GM23248 (cell line): ENCODE results near the gene SCP2. TPM values are rescaled to one million over a fixed set of nuclear protein-coding genes. Genes with fewer than 3 reads are reported as not detected.
A peak's percentile ranks its signal among the peaks of the same experiment; 100 is the strongest.

Experiments used
- DNase-seq: peaks from one replicate; pipeline ENCODE4 v3.0.0-alpha.2; 2015
- H2AFZ ChIP-seq: fragments of 200-600 bp; sonication (generic); 2 replicates; pipeline ENCODE4 v1.6.1; 2016; ENCODE audit warnings: antibody characterized with exemption
- H3F3A ChIP-seq: fragments of 200-600 bp; sonication (generic); 2 replicates; pipeline ENCODE4 v1.6.1; 2016; ENCODE audit warnings: mild to moderate bottlenecking, antibody characterized with exemption, mixed run types; ENCODE audit not compliant: insufficient read depth
- H3K27ac ChIP-seq: fragments of 200-600 bp; sonication (generic); 2 replicates; pipeline ENCODE4 v1.5.1; 2016; ENCODE audit warnings: mild to moderate bottlenecking
- H3K27me3 ChIP-seq: fragments of 200-600 bp; sonication (generic); replicated peaks from 2 replicates; pipeline ENCODE4 v1.6.1; 2016; ENCODE audit warnings: mild to moderate bottlenecking; ENCODE audit not compliant: insufficient read depth
- H3K36me3 ChIP-seq: fragments of 200-600 bp; sonication (generic); 2 replicates; pipeline ENCODE4 v1.6.1; 2016; ENCODE audit warnings: low read depth, mild to moderate bottlenecking
- H3K4me1 ChIP-seq: fragments of 200-600 bp; sonication (generic); 2 replicates; pipeline ENCODE4 v1.6.1; 2016; ENCODE audit warnings: mild to moderate bottlenecking; ENCODE audit not compliant: insufficient read depth
- H3K4me2 ChIP-seq: fragments of 200-600 bp; sonication (generic); one replicate; pipeline ENCODE4 v1.6.1; 2016; ENCODE audit warnings: mild to moderate bottlenecking; ENCODE audit not compliant: unreplicated experiment
- H3K4me3 ChIP-seq: fragments of 200-600 bp; sonication (generic); 2 replicates; pipeline ENCODE4 v1.5.1; 2016; ENCODE audit warnings: mild to moderate bottlenecking
- H3K79me2 ChIP-seq: fragments of 200-600 bp; sonication (generic); 2 replicates; pipeline ENCODE4 v1.6.1; 2016; ENCODE audit warnings: mild to moderate bottlenecking; ENCODE audit not compliant: insufficient read depth
- H3K9ac ChIP-seq: fragments of 200-600 bp; sonication (generic); 2 replicates; pipeline ENCODE4 v1.6.1; 2016; ENCODE audit warnings: mild to moderate bottlenecking
- H3K9me2 ChIP-seq: fragments of 200-600 bp; sonication (generic); 2 replicates; pipeline ENCODE4 v1.6.1; 2016; ENCODE audit warnings: mixed run types, mild to moderate bottlenecking, moderate library complexity; ENCODE audit not compliant: insufficient read depth
- H3K9me3 ChIP-seq: fragments of 200-600 bp; sonication (generic); one replicate; pipeline ENCODE4 v1.6.1; 2017; ENCODE audit warnings: low read depth
- H4K20me1 ChIP-seq: fragments of 200-600 bp; sonication (generic); 2 replicates; pipeline ENCODE4 v1.6.0; 2016; ENCODE audit not compliant: insufficient read depth
- EZH2 ChIP-seq: fragments of 200-600 bp; sonication (generic); IDR thresholded peaks from 2 replicates; pipeline ENCODE4 v1.6.1; 2018; ENCODE audit warnings: antibody characterized with exemption, mild to moderate bottlenecking; ENCODE audit not compliant: insufficient read depth, poor library complexity, severe bottlenecking
- EZH2phosphoT487 ChIP-seq: fragments of 200-600 bp; sonication (generic); IDR thresholded peaks from 2 replicates; pipeline ENCODE4 v1.6.1; 2018; ENCODE audit warnings: antibody characterized with exemption, moderate library complexity, mild to moderate bottlenecking, low read depth; ENCODE audit not compliant: insufficient read depth
- WGBS, 2 experiments: methylation state at CpG; one replicate each; pipeline ENCODE4 v1.1.6; 2015 to 2017; ENCODE audit warnings: low lambda C conversion rate in 2 of 2, low coverage in 1 of 2; ENCODE audit errors: missing lambda C conversion rate in 2 of 2; 5-methylcytosine and 5-hydroxymethylcytosine counted together
- in situ Hi-C: fragments of 300-500 bp; cut with MboI; formaldehyde crosslinking; loops from 2 replicates; pipeline ENCODE4 v1.15.0; 2020
- polyA plus RNA-seq: library from polyadenylated mRNA; unstranded; fragments of >200 nt; fragmentation: Nextera tagmentation; extraction: Ambion mirVana; gene quantifications from 2 replicates; pipeline ENCODE4 v1.2.1, GENCODE V29; 2016
- total RNA-seq: library from RNA; depleted of rRNA; stranded (reverse); fragments of >200 nt; shearing (Covaris generic); gene quantifications from 2 replicates; pipeline ENCODE4 v1.2.3, GENCODE V29; 2014

SCP2 gene
- total and polyA plus RNA-seq, 2 experiments from 2014 or later = 209 to 257 TPM

- WGBS, 2 experiments = 60 to 62% methylated on average over 2 of the region's 2 CpGs
- Histone ChIP-seq H3K9ac (no peak overlapping the region), H3K4me2 (no peak overlapping the region), H3K27ac (0 out of 2 replicates have a peak overlapping the region, but pooled peaks have one; percentile 65), H3K9me3 (no peaks in the 10 kb centered on the region), H3K79me2 (peaks cover 92% of the 10 kb centered on the region), H3F3A (peaks cover 8% of the 10 kb centered on the region; the same call in 1 of the 2 replicates), H3K27me3 (no peaks in the 10 kb centered on the region), H4K20me1 (no peaks in the 10 kb centered on the region), H3K9me2 (no peaks in the 10 kb centered on the region), H3K36me3 (0 out of 2 replicates have a peak, but pooled peaks cover 11% of the 10 kb centered on the region), H3K4me1 (peaks cover 17% of the 10 kb centered on the region), H2AFZ (no peak overlapping the region), H3K4me3 (no peak overlapping the region)
- DNase-seq = no peak
- TF ChIP-seq EZH2 = no peak
- in situ Hi-C loops = no loop called here
Observed at GRCh38 chr1:53026254-53026653, 99.2 kb downstream of the SCP2 start.

GRCh38 chr1:53031732-53032131, 104.7 kb downstream of the SCP2 start:
- no peaks in the 10 kb centered on the region for H3K27me3 ChIP-seq
- no peaks in the 10 kb centered on the region for H3K4me1 ChIP-seq
- H3K79me2 ChIP-seq = peaks cover 64% of the 10 kb centered on the region
- H2AFZ ChIP-seq = no peak overlapping the region
- H3F3A ChIP-seq = no peaks in the 10 kb centered on the region
- H3K9me3 ChIP-seq = no peaks in the 10 kb centered on the region
- 46 to 64% methylated on average over 1 of the region's 1 CpG for WGBS, 2 experiments
- no peaks in the 10 kb centered on the region for H4K20me1 ChIP-seq
- peaks cover 11% of the 10 kb centered on the region; the same call in 1 of the 2 replicates for H3K36me3 ChIP-seq
- H3K4me3 ChIP-seq = no peak overlapping the region
- H3K9me2 ChIP-seq = no peaks in the 10 kb centered on the region
- H3K4me2 ChIP-seq = no peak overlapping the region
- no peak overlapping the region for H3K9ac ChIP-seq
- TF ChIP-seq EZH2 (no peak), EZH2phosphoT487 (no peak)
- no peak overlapping the region for H3K27ac ChIP-seq
- in situ Hi-C loops = no loop called here
- no peak for DNase-seq

GRCh38 chr1:53037159-53037558, 110.1 kb downstream of the SCP2 start:
- Histone ChIP-seq H2AFZ (no peak overlapping the region), H3K27ac (no peak overlapping the region), H4K20me1 (no peaks in the 10 kb centered on the region), H3F3A (peaks cover 10% of the 10 kb centered on the region), H3K36me3 (peaks cover 5% of the 10 kb centered on the region; the same call in 1 of the 2 replicates), H3K9me3 (no peaks in the 10 kb centered on the region), H3K9me2 (no peaks in the 10 kb centered on the region), H3K9ac (no peak overlapping the region), H3K4me2 (no peak overlapping the region), H3K4me1 (no peaks in the 10 kb centered on the region), H3K4me3 (no peak overlapping the region), H3K27me3 (no peaks in the 10 kb centered on the region), H3K79me2 (peaks cover 17% of the 10 kb centered on the region)
- no peak for TF ChIP-seq EZH2phosphoT487
- no peak for TF ChIP-seq EZH2
- 97 to 100% methylated on average over 4 of the region's 4 CpGs for WGBS, 2 experiments
- DNase-seq = no peak
- in situ Hi-C loops = no loop called here

GRCh38 chr1:53038566-53038965, 111.5 kb downstream of the SCP2 start:
- Histone ChIP-seq H3K9ac (no peak overlapping the region), H3K4me2 (no peak overlapping the region), H3K4me1 (peaks cover 9% of the 10 kb centered on the region), H3K79me2 (peaks cover 7% of the 10 kb centered on the region; the same call in 1 of the 2 replicates), H3K27ac (no peak overlapping the region), H3K4me3 (no peak overlapping the region), H4K20me1 (no peaks in the 10 kb centered on the region), H2AFZ (no peak overlapping the region), H3K36me3 (peaks cover 5% of the 10 kb centered on the region; the same call in 1 of the 2 replicates), H3K27me3 (no peaks in the 10 kb centered on the region), H3K9me3 (no peaks in the 10 kb centered on the region), H3K9me2 (no peaks in the 10 kb centered on the region), H3F3A (peaks cover 24% of the 10 kb centered on the region)
- DNase-seq = no peak
- in situ Hi-C loops = no loop called here
- 79 to 83% methylated on average over 3 of the region's 3 CpGs for WGBS, 2 experiments
- TF ChIP-seq EZH2phosphoT487 (no peak), EZH2 (no peak)

- peaks cover 54% of the 10 kb centered on the region for H3F3A ChIP-seq
- H3K9ac ChIP-seq = no peak overlapping the region
- peaks cover 35% of the 10 kb centered on the region for H3K4me1 ChIP-seq
- in situ Hi-C loops = no loop called here
- no peaks in the 10 kb centered on the region for H4K20me1 ChIP-seq
- H3K4me3 ChIP-seq = no peak overlapping the region
- no peaks in the 10 kb centered on the region for H3K9me3 ChIP-seq
- peaks cover 5% of the 10 kb centered on the region; the same call in 1 of the 2 replicates for H3K36me3 ChIP-seq
- H3K4me2 ChIP-seq = peak overlapping the region; percentile 36
- H3K27ac ChIP-seq = peak overlapping the region; percentile 19
- DNase-seq = peak; percentile 81
- TF ChIP-seq EZH2phosphoT487 = no peak
- TF ChIP-seq EZH2 = no peak
- H3K9me2 ChIP-seq = no peaks in the 10 kb centered on the region
- H3K79me2 ChIP-seq = peaks cover 24% of the 10 kb centered on the region
- no peak overlapping the region for H2AFZ ChIP-seq
- no peaks in the 10 kb centered on the region for H3K27me3 ChIP-seq
Observed at GRCh38 chr1:53043271-53043670, 116.2 kb downstream of the SCP2 start.
